Right ventricle myocardium superior (tissue), 1 donor: ENCODE measurements around the gene PALLD. TPM values are rescaled to one million over a fixed set of nuclear protein-coding genes. Genes with fewer than 3 reads are reported as not detected.

ENCODE experiments used
- ATAC-seq: fragments of 200-7000 bp; cut with Tn5 transposase; one replicate; pipeline ENCODE4 v1.9.1; 2020; ENCODE audit warnings: mild to moderate bottlenecking; ENCODE audit not compliant: poor library complexity
- DNase-seq: peaks from one replicate; pipeline ENCODE4 v3.0.0-alpha.2; 2020
- intact Hi-C: fragments of 100-400 bp; cut with DNase I; formaldehyde crosslinking; loops from one replicate; pipeline ENCODE4 v1.11.2; 2022
- total RNA-seq: library from RNA; stranded (reverse); fragmentation: NEBNext Ultra II Directional; extraction: Animal tissue kit (Norgen Biotek cat#: 25700); gene quantifications from one replicate; pipeline ENCODE4 v1.2.1, GENCODE V29; 2021
- donor health status: DM: no; HTN: yes; CAD: no; lungs with severe emphysema.

The PALLD gene
- total RNA-seq, 1 donor from 2014 or later, result 979 TPM

- intact Hi-C loops, result no loop called here
- DNase-seq (no peak), ATAC-seq (no peak)
These were observed 246.3 kb downstream of the PALLD start for GRCh38 chr4:168743131-168743530.

DNA sequence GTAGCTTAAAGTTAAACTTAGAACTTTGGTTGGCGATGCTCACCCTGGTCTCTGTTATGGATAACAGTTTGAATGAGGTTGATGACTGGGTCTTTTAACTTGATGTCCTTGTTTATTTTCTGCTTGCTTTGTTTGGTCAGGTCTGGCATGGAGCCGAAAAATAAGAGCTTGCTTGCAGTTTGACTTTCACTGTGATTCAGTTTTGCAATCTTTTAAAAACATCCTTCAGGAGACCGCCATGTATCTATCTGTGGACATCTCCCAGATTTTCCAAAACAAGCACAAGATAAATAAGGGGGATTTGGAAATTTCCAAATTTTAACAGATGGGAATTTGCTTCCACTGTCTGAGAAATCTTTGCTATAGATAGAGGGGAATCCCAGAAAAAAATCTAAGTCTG is 246.7 kb downstream of the PALLD start:
- peak; percentile 44 for ATAC-seq
- intact Hi-C loops, result no loop called here

GRCh38 chr4:168744021-168744420 is 247.2 kb downstream of the PALLD start:
- DNase-seq (no peak), ATAC-seq (peak; percentile 18)
- intact Hi-C loops, result no loop called here

More for the DNA sequence above, 246.7 kb downstream of the PALLD start:
- DNase-seq, result no peak

DNA sequence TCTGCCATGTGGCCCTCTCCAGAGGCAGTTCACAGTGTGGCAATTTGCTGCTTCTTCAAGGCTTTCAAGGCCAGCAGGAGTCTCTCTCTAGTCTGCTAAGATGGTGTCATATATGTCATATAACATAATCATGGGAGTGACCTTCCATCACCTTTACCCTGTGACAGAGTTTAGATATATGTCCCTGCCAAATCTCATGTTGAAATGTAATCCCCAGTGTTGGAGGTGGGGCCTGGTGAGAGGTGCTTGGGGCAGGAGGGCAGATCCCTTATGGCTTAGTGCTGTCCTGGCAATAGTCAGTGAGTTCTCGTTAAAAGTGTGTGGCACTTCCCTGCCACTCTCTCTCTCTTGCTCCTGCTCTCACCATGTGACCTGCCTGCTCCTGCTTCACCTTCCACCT is 252.0 kb downstream of the PALLD start:
- no peak for ATAC-seq
- intact Hi-C loops, result no loop called here
- no peak for DNase-seq

DNA sequence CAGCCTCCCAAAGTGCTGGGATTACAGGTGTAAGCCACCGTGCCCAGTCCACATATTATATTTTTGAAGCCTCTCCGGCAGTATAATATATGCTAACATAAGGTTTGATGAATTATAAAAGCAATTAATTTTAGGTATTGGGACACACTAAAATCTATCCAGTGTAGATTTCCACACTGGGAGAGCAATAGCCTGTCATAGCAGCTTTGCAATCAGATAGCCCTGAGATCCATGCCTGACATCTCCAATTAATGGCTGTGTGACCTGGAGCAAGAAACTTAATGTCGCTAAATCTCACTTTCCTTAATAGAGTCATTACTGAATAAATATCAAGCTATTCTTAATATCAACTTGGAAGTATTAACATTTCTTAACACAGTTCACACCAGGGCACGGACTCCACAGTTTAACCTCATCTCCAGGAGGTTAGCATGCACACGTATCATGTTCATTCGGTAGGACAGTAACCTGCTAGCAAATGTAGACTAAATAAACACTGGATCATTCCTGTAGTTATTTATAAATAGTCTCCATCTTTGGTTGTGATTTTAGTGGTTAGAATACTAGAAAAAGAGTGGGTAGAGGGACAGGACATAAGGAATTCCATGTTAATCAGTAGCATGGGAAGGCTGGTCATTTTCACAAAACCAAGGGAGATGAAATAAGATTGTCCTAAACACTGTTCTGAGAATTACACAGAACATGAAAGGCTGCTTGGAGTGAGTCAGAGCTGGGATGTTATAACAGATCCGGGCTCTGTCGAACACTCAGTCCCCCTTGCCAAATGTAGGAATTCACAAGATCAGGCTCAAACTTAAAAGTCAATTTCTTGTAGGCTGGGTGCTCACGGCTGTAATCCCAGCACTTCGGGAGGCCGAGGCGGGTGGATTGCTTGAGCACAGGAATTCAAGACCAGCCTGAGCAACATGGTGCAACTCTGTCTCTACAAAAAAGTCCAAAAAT is 254.7 kb downstream of the PALLD start:
- intact Hi-C loops, result no loop called here
- DNase-seq (no peak), ATAC-seq (no peak)

GRCh38 chr4:168755598-168756477 is 259.0 kb downstream of the PALLD start:
- DNase-seq, result no peak
- no peak for ATAC-seq
- intact Hi-C loops, result no loop called here

GRCh38 chr4:168757500-168757899 is 260.6 kb downstream of the PALLD start:
- DNase-seq (no peak), ATAC-seq (no peak)
- intact Hi-C loops, result no loop called here

DNA sequence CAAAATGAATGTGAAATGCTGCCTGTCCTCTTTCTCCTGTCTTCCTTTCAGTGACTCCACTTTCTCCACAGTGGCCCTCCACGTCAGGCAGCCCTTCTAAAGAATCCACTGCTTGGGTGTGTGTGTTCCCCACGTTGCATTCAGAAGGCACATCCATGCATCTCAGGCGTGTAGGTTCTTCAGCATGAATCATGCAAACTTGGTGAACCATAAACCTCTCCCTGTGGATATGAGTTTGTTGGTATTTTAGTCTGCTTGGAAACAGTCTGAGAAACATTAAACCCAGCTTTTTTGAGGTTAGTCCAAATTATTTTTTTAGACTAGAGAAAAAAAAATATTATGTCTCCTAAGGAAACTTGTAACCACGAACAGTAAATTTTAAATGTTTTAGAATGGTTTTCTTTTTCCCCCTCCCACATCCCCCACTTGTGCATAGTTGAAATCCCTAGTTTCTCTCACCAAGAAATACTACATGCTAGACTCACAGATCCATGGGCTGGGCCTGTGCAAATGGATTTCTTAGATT is 261.6 kb downstream of the PALLD start:
- no peak for DNase-seq
- intact Hi-C loops, result no loop called here
- ATAC-seq, result no peak

DNA sequence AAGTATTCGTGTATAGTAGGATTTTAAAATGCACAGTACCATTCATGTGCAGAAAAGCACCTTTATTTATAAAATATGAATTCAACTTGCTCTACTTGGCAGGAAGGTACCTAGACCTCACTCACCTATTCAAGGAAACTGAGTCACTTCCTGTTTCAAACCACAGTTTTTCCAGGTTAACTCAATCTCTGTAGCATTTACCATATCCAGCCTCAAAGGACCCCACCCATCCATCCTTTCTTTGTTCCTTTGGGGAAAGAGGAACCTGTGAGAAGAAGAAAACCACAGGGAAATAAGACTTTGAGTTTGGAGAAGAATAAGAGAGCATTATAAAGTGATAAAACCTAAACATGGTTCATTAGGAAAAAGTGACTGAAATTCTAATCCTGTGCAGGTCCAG is 262.5 kb downstream of the PALLD start:
- DNase-seq, result no peak
- no peak for ATAC-seq
- intact Hi-C loops, result no loop called here

DNA sequence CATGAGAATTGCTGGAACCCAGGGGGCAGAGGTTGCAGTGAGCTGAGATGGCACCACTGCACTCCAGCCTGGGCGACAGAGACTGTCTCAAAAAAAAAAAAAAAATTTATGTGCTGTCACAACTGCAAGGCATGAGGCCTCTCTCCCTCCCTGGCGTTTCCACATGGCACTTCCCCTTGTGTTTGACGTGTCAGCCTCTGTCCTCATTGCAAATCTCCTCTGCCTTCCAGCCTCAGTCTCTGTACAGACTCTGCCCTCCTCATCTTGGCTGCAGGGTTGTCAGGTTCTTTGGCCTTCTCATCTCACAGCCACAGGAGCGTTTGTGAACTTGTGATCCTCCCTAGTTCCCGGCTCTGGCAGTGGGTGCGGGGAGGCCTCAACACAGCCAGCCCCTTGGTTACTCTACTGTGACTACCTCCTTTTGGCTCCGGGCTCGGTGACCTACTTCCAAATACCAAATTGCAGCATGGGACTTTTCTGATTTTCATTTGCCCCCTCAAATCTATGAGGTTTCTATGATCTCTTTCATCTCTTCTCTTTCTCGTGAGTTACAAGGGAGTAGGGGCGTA is 263.2 kb downstream of the PALLD start:
- intact Hi-C loops, result no loop called here
- DNase-seq (peak; percentile 42), ATAC-seq (peak; percentile 52)

GRCh38 chr4:168761066-168761465 is 264.2 kb downstream of the PALLD start:
- no peak for DNase-seq
- intact Hi-C loops, result no loop called here
- no peak for ATAC-seq

DNA sequence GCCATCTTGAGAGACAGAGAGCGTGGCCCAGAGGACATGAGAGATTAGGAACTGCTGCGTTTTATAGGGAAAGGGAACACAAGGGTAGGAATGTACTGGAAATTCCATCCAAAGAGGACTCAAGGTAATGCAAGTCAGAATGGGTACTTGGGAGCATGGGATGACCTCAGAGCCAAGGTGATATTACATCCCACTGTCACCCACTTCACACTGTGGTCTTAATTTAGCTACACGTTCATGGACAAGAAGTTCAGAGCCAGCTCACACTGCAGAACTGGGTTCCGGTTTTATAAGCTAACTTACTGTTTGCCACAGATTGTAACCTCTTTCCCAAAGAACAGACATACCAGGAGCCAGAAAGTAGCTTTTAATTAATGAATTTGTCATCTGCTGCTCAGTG is 268.5 kb downstream of the PALLD start:
- ATAC-seq, result peak; percentile 73
- no peak for DNase-seq
- intact Hi-C loops, result no loop called here

DNA sequence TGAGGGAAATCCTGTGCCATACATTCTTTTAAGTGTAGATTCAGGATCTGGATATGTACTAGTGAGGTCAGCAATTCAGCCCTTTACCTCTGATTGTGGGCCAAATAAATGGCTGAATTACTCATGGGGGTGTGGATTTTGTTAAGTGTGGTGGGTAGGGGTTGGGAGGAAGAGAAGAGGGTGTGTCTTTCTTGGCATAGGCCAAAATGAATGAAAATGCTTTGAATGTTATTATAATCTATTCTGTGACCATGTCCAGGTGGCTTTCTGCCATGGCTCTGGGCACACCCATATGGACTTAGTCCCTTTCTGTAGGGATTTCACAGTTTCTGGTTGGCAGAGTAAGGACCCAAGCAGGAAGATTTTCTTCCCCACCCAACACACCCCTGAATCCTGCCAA is 268.9 kb downstream of the PALLD start:
- ATAC-seq, result peak; percentile 65
- intact Hi-C loops, result no loop called here
- DNase-seq, result peak; percentile 60

GRCh38 chr4:168766604-168767316 is 269.9 kb downstream of the PALLD start:
- intact Hi-C loops, result no loop called here
- peak; percentile 30 for ATAC-seq
- DNase-seq, result no peak

GRCh38 chr4:168769416-168769815 is 272.6 kb downstream of the PALLD start:
- ATAC-seq, result no peak
- DNase-seq, result no peak
- intact Hi-C loops, result no loop called here

DNA sequence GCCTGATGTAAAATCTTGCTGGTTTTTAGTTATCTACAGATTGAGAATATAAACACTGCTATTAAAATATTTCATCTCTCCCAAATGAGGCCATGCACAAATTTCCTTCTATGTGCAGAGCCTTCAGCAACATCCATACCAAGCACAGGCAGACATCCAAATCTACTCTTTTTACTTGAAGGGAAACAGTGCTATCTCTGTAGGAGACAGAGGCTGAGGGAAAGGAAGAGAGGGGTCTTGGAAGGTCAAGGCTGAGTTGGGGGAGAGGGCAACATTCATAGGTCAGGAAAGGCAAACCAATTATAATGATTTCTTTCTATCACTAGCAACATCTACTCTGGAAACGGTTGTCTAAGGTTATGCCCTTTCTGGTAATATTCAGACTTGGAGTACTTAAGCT is 273.0 kb downstream of the PALLD start:
- DNase-seq (no peak), ATAC-seq (no peak)
- intact Hi-C loops, result no loop called here

DNA sequence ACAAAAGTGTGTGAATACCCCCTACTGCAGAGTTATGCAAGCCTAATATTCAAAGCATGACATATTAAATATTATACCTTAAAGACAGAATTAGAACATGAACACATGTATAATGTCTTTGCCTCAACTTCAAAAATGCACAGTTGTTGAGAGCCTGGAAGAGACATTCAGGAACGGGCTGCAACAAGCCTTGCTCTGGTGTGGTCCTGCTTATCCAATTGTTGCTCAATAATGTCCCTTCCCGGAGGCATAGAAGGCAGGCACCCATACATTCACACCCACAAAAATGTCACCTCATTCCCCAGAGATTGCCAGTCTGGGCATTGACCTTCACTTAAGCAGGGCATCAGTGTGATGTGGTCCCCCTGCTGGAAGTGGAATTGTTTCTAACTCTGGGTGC is 274.4 kb downstream of the PALLD start:
- intact Hi-C loops, result no loop called here
- no peak for ATAC-seq
- DNase-seq, result no peak

DNA sequence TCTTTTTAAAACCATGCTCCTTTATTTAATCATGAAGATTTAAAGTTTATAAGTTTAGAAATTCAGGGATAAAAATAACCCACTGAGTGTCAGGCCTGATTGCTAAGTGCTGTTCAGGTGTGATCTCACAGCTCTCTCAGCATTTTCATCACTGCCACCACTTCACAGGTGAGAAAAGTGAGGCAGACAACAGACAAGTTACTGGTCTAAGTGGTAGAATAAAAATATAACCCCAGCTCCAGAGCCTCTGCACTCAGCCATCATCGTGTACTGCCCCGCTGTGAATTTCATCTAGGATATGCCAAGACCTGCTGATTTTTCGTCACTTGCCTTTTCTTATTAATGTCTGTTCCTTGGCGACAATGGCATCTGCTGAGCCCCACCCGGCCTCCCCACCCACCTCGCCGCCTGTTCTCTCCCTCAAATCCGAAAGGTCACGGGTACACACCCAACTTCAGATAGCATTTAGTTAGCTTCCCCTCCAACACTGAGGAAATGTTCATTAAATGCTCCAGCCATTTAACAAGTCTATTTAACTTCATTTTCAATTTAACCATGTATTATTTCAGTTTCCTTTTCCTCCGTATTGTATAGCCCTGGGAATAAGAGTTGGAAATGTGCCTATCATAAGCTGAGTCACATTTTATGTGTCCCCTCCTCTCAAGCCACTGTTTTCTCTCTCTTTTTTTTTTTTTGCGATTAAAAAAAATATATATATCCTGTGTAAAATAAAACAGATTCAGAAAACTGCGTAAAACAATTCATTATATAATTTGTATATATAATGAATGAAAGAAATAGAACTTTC is 276.7 kb downstream of the PALLD start:
- DNase-seq (no peak), ATAC-seq (peak; percentile 58)
- intact Hi-C loops, result no loop called here
